Tongue (tissue), 2 donors: ENCODE data around the gene ME1. TPM values are rescaled to one million over a fixed set of nuclear protein-coding genes. Genes with fewer than 3 reads are reported as not detected.

ENCODE experiments used
- DNase-seq: peaks from one replicate; pipeline ENCODE4 v3.0.0-alpha.2; 2015
- total RNA-seq: library from RNA; depleted of rRNA; stranded (reverse); fragments of >200 nt; gene quantifications from one replicate; pipeline ENCODE4 v1.2.3, GENCODE V29; 2014

Gene ME1
- total RNA-seq, 1 donor from 2014 or later, result 4.0 TPM

DNA sequence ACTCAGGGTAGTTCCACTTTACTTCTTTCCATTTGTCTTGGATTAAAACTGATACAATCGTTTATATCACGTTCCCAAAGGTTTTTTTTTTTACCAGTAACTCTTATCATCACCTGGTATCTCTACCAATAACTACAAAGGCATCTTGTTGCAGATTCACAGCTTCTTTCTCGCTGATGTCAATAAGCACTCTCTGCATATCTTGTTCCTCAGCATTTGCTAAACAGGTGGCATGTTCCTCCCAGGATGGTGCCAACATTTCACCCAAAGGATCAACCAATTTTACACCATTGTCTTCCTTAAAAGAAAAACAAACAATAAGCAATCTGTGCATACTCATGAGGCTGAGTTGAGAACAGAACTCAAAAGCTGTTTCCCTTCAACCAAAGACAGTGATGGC lies 242.3 kb downstream of the ME1 start:
- DNase-seq, result no peak

DNA sequence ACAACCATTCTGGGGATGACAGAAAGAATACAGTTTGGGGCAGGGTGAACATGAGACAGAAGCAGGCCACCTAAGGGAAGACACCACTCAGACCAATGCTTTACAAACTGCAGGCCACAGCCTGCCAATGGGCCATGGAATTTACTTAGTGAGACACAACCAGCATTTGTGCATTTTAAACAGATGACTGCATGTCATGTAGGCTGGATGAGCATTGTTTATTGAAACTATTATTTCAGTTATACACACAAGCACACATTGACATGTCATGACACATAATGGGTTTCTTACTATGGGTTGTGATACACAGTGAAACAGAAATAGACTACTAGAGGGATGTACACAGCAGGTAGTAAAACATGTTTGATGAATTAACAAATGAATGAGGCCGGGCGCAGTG lies 245.8 kb downstream of the ME1 start:
- DNase-seq, result no peak

- no peak for DNase-seq
These were observed 247.6 kb downstream of the ME1 start for GRCh38 chr6:83183082-83183828.

- DNase-seq, result no peak
These were observed 248.7 kb downstream of the ME1 start for GRCh38 chr6:83182114-83182513.

- no peak for DNase-seq
These were observed 250.4 kb downstream of the ME1 start for GRCh38 chr6:83180426-83180950.

DNA sequence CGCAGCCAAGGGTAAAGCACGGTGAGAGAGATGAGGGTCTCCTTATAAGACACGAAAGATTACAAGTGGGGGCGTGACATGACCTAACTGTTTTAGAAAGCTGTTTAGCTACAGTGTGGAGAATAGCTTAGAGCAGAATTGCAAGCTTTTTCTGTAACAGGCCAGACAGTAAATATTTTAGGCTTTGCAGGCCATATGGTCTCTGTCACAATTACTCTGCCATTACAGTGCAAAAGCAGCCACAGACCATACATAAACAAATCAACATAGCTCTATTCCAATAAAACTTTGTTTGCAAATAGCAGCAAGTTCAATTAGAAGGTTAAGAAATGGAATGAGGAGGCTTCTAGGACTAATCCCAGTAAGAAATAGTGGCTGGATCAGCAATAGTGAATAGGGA lies 254.6 kb downstream of the ME1 start:
- no peak for DNase-seq

DNA sequence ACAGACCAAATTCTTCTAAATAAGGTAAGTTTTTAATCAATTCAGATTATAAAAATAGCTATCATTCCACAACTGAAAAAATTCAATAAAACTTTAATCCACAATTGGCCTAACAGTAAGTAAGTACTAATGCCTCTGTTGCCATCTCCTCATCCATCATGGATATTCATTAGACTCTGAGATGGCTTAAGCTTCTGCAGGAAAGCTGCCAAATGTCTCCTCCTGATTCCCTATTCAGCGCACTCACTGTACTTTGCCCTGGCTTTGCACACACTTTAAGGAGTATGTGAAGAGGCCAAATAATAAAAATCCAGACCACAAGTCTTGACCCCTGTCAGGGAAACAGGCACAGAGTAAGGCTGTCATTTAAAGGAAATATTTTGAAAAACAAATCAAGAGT lies 261.3 kb downstream of the ME1 start:
- no peak for DNase-seq

- no peak for DNase-seq
These were observed 261.7 kb downstream of the ME1 start for GRCh38 chr6:83169106-83169505.

DNA sequence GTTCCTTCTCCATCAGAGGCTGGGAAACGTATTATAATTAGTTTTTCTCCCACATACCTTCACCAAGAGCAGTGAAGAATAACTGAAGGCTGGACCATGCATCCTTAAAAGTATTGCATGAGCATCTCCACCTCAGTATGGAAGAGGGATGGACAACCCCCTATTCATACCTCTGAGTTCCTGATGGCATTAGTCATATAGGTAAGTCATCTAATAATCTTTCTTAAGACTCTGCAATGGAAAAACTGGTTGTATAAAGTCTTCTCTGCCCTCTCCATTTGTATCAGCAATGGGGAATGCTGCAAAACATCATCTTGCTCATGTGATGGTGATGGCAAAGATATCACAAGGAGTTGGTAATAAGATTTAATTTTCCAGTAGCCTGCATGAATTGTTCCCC lies 262.3 kb downstream of the ME1 start:
- DNase-seq, result no peak

DNA sequence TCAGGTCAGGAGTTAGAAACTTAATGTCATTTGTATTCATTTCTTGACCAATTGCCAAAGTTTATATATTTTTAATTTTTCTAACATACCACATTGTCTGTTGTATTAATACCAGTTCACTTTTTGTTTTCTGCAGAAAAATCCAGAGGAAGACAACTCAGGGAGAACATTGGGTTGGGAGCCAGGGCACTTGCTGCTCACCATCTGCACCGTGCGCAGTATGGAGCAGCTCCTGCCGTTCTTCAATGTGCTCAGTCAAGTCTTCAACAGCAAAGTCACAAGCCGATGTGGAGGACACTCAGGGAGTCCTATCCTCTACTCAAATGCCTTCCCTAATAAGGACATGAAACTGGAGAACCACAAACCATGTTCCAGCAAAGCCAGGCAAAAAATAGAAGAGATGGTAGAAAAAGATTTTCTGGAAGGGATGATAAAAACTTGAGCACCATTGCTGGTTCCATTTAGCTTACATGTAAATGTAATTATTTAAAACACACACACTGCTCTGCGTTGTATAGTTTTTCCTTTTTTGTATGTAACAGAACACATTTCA lies 263.0 kb downstream of the ME1 start:
- no peak for DNase-seq

Other genes with a start within 250 kb of the ME1 start
- gene PGM3, start 237.8 kb downstream of the ME1 start, total RNA-seq, result 40.6 TPM
- gene RWDD2A, start 237.7 kb downstream of the ME1 start, total RNA-seq, result 2.4 TPM
- gene PRSS35, start 81.5 kb upstream of the ME1 start, total RNA-seq, result 12.4 TPM